Naive B cell (primary cell): ENCODE measurements around the gene RPL21. TPM values are rescaled to one million over a fixed set of nuclear protein-coding genes. Genes with fewer than 3 reads are reported as not detected.
"Not testable (repeated sequence)": the region's sequence is repeated elsewhere in the genome, so short reads cannot be mapped to it uniquely, and the experiment has no call there.

Experiments used
- ATAC-seq, 2 donors: fragments of 150-1000 bp; cut with Tn5 transposase; 2 replicates each; pipeline ENCODE4 v1.10.0; 2021; ENCODE audit warnings: low read depth in 2 of 2, mild to moderate bottlenecking in 2 of 2, moderate library complexity in 2 of 2
- DNase-seq: peaks from one replicate; pipeline ENCODE4 v3.0.0; 2022
- H3K27ac Mint-ChIP-seq, 6 donors: one replicate each; pipeline ENCODE4 v1.8.0; 2020 to 2022; ENCODE audit warnings: mild to moderate bottlenecking in 6 of 6, mixed read lengths in 6 of 6, moderate library complexity in 5 of 6, inconsistent platforms in 2 of 6
- H3K27me3 Mint-ChIP-seq, 3 donors: one replicate each; pipeline ENCODE4 v1.8.0; 2021 to 2022; ENCODE audit warnings: mixed read lengths in 3 of 3, mild to moderate bottlenecking in 1 of 3
- H3K36me3 Mint-ChIP-seq, 2 donors: one replicate each; pipeline ENCODE4 v1.8.0; 2020 to 2022; ENCODE audit warnings: mixed read lengths in 2 of 2, inconsistent platforms in 1 of 2, mild to moderate bottlenecking in 1 of 2
- H3K4me1 Mint-ChIP-seq, 3 donors: one replicate each; pipeline ENCODE4 v1.8.0; 2020 to 2022; ENCODE audit warnings: mixed read lengths in 3 of 3, inconsistent platforms in 1 of 3, mild to moderate bottlenecking in 1 of 3, moderate library complexity in 1 of 3
- H3K4me3 Mint-ChIP-seq, 8 donors: one replicate each; pipeline ENCODE4 v1.8.0; 2020 to 2022; ENCODE audit warnings: mild to moderate bottlenecking in 8 of 8, mixed read lengths in 8 of 8, moderate library complexity in 8 of 8, inconsistent platforms in 2 of 8
- H3K9me3 Mint-ChIP-seq, 7 donors: one replicate each; pipeline ENCODE4 v1.8.0; 2020 to 2022; ENCODE audit warnings: mixed read lengths in 7 of 7, mild to moderate bottlenecking in 5 of 7, inconsistent platforms in 2 of 7, moderate library complexity in 1 of 7
- polyA plus RNA-seq, 6 donors: library from polyadenylated mRNA; unstranded; fragments of 300-500 nt; fragmentation: Illumina TruSeq; gene quantifications; one replicate each; pipeline ENCODE4 v1.2.3, GENCODE V29; 2021; ENCODE audit warnings: low read depth in 6 of 6

Gene RPL21
- polyA plus RNA-seq, 6 donors from 2014 or later: 5,049 to 7,554 (median 6,763) TPM

- H3K36me3 Mint-ChIP-seq: no peaks in the 10 kb centered on the region
- ATAC-seq (no peak), DNase-seq (no peak)
- no peak overlapping the region for H3K27ac Mint-ChIP-seq
- H3K9me3 Mint-ChIP-seq: peaks cover 0 to 11% (median 0%) of the 10 kb centered on the region in 7 donors
- peaks cover 7 to 13% (median 12%) of the 10 kb centered on the region in 3 donors for H3K27me3 Mint-ChIP-seq
- H3K4me3 Mint-ChIP-seq: no peak overlapping the region
- peaks cover 8 to 11% (median 9%) of the 10 kb centered on the region in 3 donors for H3K4me1 Mint-ChIP-seq
Observed at GRCh38 chr13:27298849-27299248, 47.5 kb downstream of the RPL21 start.

- H3K27ac Mint-ChIP-seq, ATAC-seq, H3K4me3 Mint-ChIP-seq, H3K4me1 Mint-ChIP-seq, DNase-seq, H3K36me3 Mint-ChIP-seq: not testable (repeated sequence)
- Mint-ChIP-seq H3K27me3 (peaks cover 7 to 13% (median 12%) of the 10 kb centered on the region in 3 donors), H3K9me3 (peaks cover 0 to 11% (median 0%) of the 10 kb centered on the region in 7 donors)
Observed at GRCh38 chr13:27300406-27300805, 49.0 kb downstream of the RPL21 start.

GRCh38 chr13:27300941-27301586, 49.7 kb downstream of the RPL21 start:
- ATAC-seq (no peak), DNase-seq (no peak)
- Mint-ChIP-seq H3K9me3 (peaks cover 0 to 11% (median 0%) of the 10 kb centered on the region in 7 donors), H3K27me3 (peaks cover 7 to 13% (median 12%) of the 10 kb centered on the region in 3 donors), H3K27ac (no peak overlapping the region), H3K4me1 (peaks cover 3 to 4% (median 4%) of the 10 kb centered on the region in 3 donors), H3K4me3 (no peak overlapping the region), H3K36me3 (no peaks in the 10 kb centered on the region)

GRCh38 chr13:27302643-27303262, 51.4 kb downstream of the RPL21 start:
- Mint-ChIP-seq H3K4me3 (no peak overlapping the region), H3K27me3 (peaks cover 11 to 12% (median 12%) of the 10 kb centered on the region in 3 donors), H3K27ac (no peak overlapping the region), H3K36me3 (no peaks in the 10 kb centered on the region), H3K9me3 (peaks cover 0 to 11% (median 0%) of the 10 kb centered on the region in 7 donors), H3K4me1 (peaks cover 12 to 15% (median 14%) of the 10 kb centered on the region in 3 donors)
- no peak for ATAC-seq
- DNase-seq: no peak

- Mint-ChIP-seq H3K4me1 (peaks cover 12 to 19% (median 14%) of the 10 kb centered on the region in 3 donors), H3K4me3 (no peak overlapping the region), H3K27me3 (peaks cover 5 to 10% (median 6%) of the 10 kb centered on the region in 3 donors), H3K27ac (no peak overlapping the region), H3K9me3 (peaks cover 0 to 11% (median 0%) of the 10 kb centered on the region in 7 donors), H3K36me3 (no peaks in the 10 kb centered on the region)
- ATAC-seq (no peak), DNase-seq (no peak)
Observed at GRCh38 chr13:27304099-27304498, 52.7 kb downstream of the RPL21 start.

- H3K4me1 Mint-ChIP-seq: peaks cover 12 to 19% (median 14%) of the 10 kb centered on the region in 3 donors
- ATAC-seq: no peak
- peaks cover 0 to 11% (median 0%) of the 10 kb centered on the region in 7 donors for H3K9me3 Mint-ChIP-seq
- no peak overlapping the region for H3K27ac Mint-ChIP-seq
- no peaks in the 10 kb centered on the region for H3K36me3 Mint-ChIP-seq
- DNase-seq: no peak
- H3K27me3 Mint-ChIP-seq: peaks cover 0 to 5% (median under 1%) of the 10 kb centered on the region in 3 donors
- H3K4me3 Mint-ChIP-seq: no peak overlapping the region
Observed at GRCh38 chr13:27304611-27305010, 53.3 kb downstream of the RPL21 start.

Other genes with a start within 250 kb of the RPL21 start
- gene USP12, start 79.7 kb upstream of the RPL21 start, polyA plus RNA-seq: 10 to 100 TPM; 49.1 to 91.6 (median 58.2) TPM
- 10 to 100 TPM in 2 of 6 donors, 1 to 10 TPM in 3, not detected in 1; 1.2 to 15.9 (median 9.5) TPM for gene RASL11A, start 19.3 kb downstream of the RPL21 start, polyA plus RNA-seq
- gene GTF3A, start 173.1 kb downstream of the RPL21 start, polyA plus RNA-seq: 100 to 1,000 TPM; 373 to 631 (median 487) TPM
- 100 to 1,000 TPM in 2 of 6 donors, 10 to 100 TPM in 4; 77.3 to 116 (median 89.0) TPM for gene MTIF3, start 199.0 kb downstream of the RPL21 start, polyA plus RNA-seq